H54 (cell line): Measurements from ENCODE around the gene CEP43.
A peak's percentile ranks its signal among the peaks of the same experiment; 100 is the strongest.

ENCODE experiments used
- DNase-seq: peaks from one replicate; pipeline ENCODE4 v3.0.0; 2011; ENCODE audit warnings: low spot score, mixed read lengths; ENCODE audit not compliant: insufficient read length
- FAIRE-seq: peaks from 3 replicates; lab custom pipeline; 2011; peaks lifted over from hg19 to GRCh38; lab: Jason Lieb, UNC
- POLR2A ChIP-seq: IDR thresholded peaks from 2 replicates; pipeline ENCODE4 v1.6.1; 2011; ENCODE audit warnings: low read depth, mild to moderate bottlenecking, low read length

The CEP43 gene

GRCh38 chr6:166956444-166957086 is 42.6 kb upstream of the CEP43 start, which contains the start of gene RNASET2:
RNASET2 (minus strand) TSS chr6:166956550; CDS start chr6:166956182, 368 bp downstream.
- DNase-seq (peak; percentile 75), FAIRE-seq (no peak)
- peak; percentile 77 for TF ChIP-seq POLR2A

- FAIRE-seq = no peak
- DNase-seq = no peak
- no peak for TF ChIP-seq POLR2A
Observed at GRCh38 chr6:166957087-166957804, 42.0 kb upstream of the CEP43 start.

GRCh38 chr6:166957805-166958076 is 41.5 kb upstream of the CEP43 start:
- FAIRE-seq (no peak), DNase-seq (no peak)
- no peak for TF ChIP-seq POLR2A

GRCh38 chr6:166958926-166959861 is 40.0 kb upstream of the CEP43 start:
- no peak for TF ChIP-seq POLR2A
- DNase-seq (no peak), FAIRE-seq (no peak)

- no peak for FAIRE-seq
- no peak for DNase-seq
- TF ChIP-seq POLR2A = no peak
Observed at GRCh38 chr6:166959911-166960608, 39.1 kb upstream of the CEP43 start.

GRCh38 chr6:166960609-166960978 is 38.6 kb upstream of the CEP43 start:
- FAIRE-seq (no peak), DNase-seq (no peak)
- TF ChIP-seq POLR2A = no peak

GRCh38 chr6:166966268-166966667 is 32.9 kb upstream of the CEP43 start:
- FAIRE-seq = no peak
- TF ChIP-seq POLR2A = no peak

GRCh38 chr6:166969390-166970002 is 29.7 kb upstream of the CEP43 start:
- no peak for FAIRE-seq
- no peak for TF ChIP-seq POLR2A
- DNase-seq = no peak

More at GRCh38 chr6:166966268-166966667, 32.9 kb upstream of the CEP43 start:
- no peak for DNase-seq

- TF ChIP-seq POLR2A = no peak
- DNase-seq = no peak
- no peak for FAIRE-seq
Observed at GRCh38 chr6:166970091-166970490, 29.1 kb upstream of the CEP43 start.

GRCh38 chr6:166970776-166971175 is 28.4 kb upstream of the CEP43 start:
- FAIRE-seq (no peak), DNase-seq (no peak)
- no peak for TF ChIP-seq POLR2A

GRCh38 chr6:166971271-166971670 is 27.9 kb upstream of the CEP43 start:
- DNase-seq = no peak
- no peak for TF ChIP-seq POLR2A
- no peak for FAIRE-seq

- DNase-seq = no peak
- no peak for FAIRE-seq
Observed at GRCh38 chr6:166972101-166972500, 27.1 kb upstream of the CEP43 start.

GRCh38 chr6:166976636-166977035 is 22.6 kb upstream of the CEP43 start:
- no peak for TF ChIP-seq POLR2A
- no peak for DNase-seq
- no peak for FAIRE-seq

More at GRCh38 chr6:166972101-166972500, 27.1 kb upstream of the CEP43 start:
- no peak for TF ChIP-seq POLR2A
